NCI-H774 (cell line): ENCODE results near the gene IFIT1B.
A peak's percentile ranks its signal among the peaks of the same experiment; 100 is the strongest.

Source experiments
- DNase-seq: peaks from one replicate; lab custom pipeline; 2025; lab: John Stamatoyannopoulos, UW

Gene IFIT1B

GRCh38 chr10:89413398-89413912, 35.6 kb downstream of the IFIT1B start:
- no peak for DNase-seq

GRCh38 chr10:89414146-89414878, 36.5 kb downstream of the IFIT1B start, which contains the start of gene IFIT5:
Gene IFIT5, plus strand, starts transcription at chr10:89414568. Its CDS starts 231 bp downstream, at chr10:89414799.
- peak; percentile 25 for DNase-seq

GRCh38 chr10:89414879-89415821, 37.3 kb downstream of the IFIT1B start:
- DNase-seq = no peak

- no peak for DNase-seq
These were observed 38.6 kb downstream of the IFIT1B start for GRCh38 chr10:89416465-89416864.

- no peak for DNase-seq
These were observed 41.7 kb downstream of the IFIT1B start for GRCh38 chr10:89419548-89419947.

GRCh38 chr10:89421018-89421476, 43.2 kb downstream of the IFIT1B start:
- no peak for DNase-seq

GRCh38 chr10:89425000-89425399, 47.1 kb downstream of the IFIT1B start:
- no peak for DNase-seq

- no peak for DNase-seq
These were observed 48.5 kb downstream of the IFIT1B start for GRCh38 chr10:89426230-89426868.

GRCh38 chr10:89427629-89428028, 49.8 kb downstream of the IFIT1B start:
- DNase-seq = no peak

GRCh38 chr10:89428877-89429276, 51.0 kb downstream of the IFIT1B start:
- no peak for DNase-seq

- DNase-seq = no peak
These were observed 54.1 kb downstream of the IFIT1B start for GRCh38 chr10:89431977-89432376.
